DMS153 treated with DMSO at 0.1 percent for 48 hours (cell line): ENCODE data around the gene NCF4.

Experiments
- DNase-seq: peaks from one replicate; lab custom pipeline; 2025; ENCODE audit not compliant: unreplicated experiment; lab: John Stamatoyannopoulos, UW

The NCF4 gene

GRCh38 chr22:36835903-36836302 lies 24.9 kb upstream of the NCF4 start:
- DNase-seq, result no peak

GRCh38 chr22:36838119-36839030 lies 22.4 kb upstream of the NCF4 start:
- DNase-seq, result no peak

- no peak for DNase-seq
These were observed 21.3 kb upstream of the NCF4 start for GRCh38 chr22:36839356-36840073.

GRCh38 chr22:36840106-36840505 lies 20.7 kb upstream of the NCF4 start:
- no peak for DNase-seq

GRCh38 chr22:36846271-36846670 lies 14.5 kb upstream of the NCF4 start:
- DNase-seq, result no peak

GRCh38 chr22:36846949-36847348 lies 13.9 kb upstream of the NCF4 start:
- DNase-seq, result no peak

- DNase-seq, result no peak
These were observed 10.8 kb upstream of the NCF4 start for GRCh38 chr22:36850056-36850455.

GRCh38 chr22:36850682-36851081 lies 10.1 kb upstream of the NCF4 start:
- DNase-seq, result no peak

- DNase-seq, result no peak
These were observed 8.5 kb upstream of the NCF4 start for GRCh38 chr22:36852056-36852973.

GRCh38 chr22:36853407-36854099 lies 7.3 kb upstream of the NCF4 start:
- DNase-seq, result peak; percentile 17

- no peak for DNase-seq
These were observed 5.3 kb upstream of the NCF4 start for GRCh38 chr22:36855478-36855877.

GRCh38 chr22:36856121-36856791 lies 4.5 kb upstream of the NCF4 start:
- peak; percentile 80 for DNase-seq

GRCh38 chr22:36856792-36857135 lies 4.0 kb upstream of the NCF4 start:
- no peak for DNase-seq

GRCh38 chr22:36858156-36858555 lies 2.6 kb upstream of the NCF4 start:
- DNase-seq, result no peak

GRCh38 chr22:36858966-36859365 lies 1.8 kb upstream of the NCF4 start:
- DNase-seq, result no peak

GRCh38 chr22:36860017-36860416 lies 789 bp upstream of the NCF4 start:
- DNase-seq, result no peak

GRCh38 chr22:36860438-36860820 lies 377 bp upstream of the NCF4 start:
- DNase-seq, result no peak

- DNase-seq, result no peak
These were observed 1.7 kb downstream of the NCF4 start for GRCh38 chr22:36862251-36863242.

- no peak for DNase-seq
These were observed 2.5 kb downstream of the NCF4 start for GRCh38 chr22:36863281-36863680.
